Type B pancreatic cell (in vitro differentiated cells): ENCODE measurements around the gene NIPA2. TPM values are rescaled to one million over a fixed set of nuclear protein-coding genes. Genes with fewer than 3 reads are reported as not detected.
A peak's percentile ranks its signal among the peaks of the same experiment; 100 is the strongest.

Experiments
- DNase-seq: peaks from one replicate; pipeline ENCODE4 v3.0.0; 2021; ENCODE audit warnings: mixed read lengths; ENCODE audit not compliant: unreplicated experiment; ENCODE audit errors: extremely low spot score
- H3K27ac Mint-ChIP-seq: 2 replicates; pipeline ENCODE4 v1.8.0; 2021; ENCODE audit warnings: mild to moderate bottlenecking, mixed read lengths
- H3K27me3 Mint-ChIP-seq: 2 replicates; pipeline ENCODE4 v1.8.0; 2021; ENCODE audit warnings: mixed read lengths
- H3K36me3 Mint-ChIP-seq: 2 replicates; pipeline ENCODE4 v1.8.0; 2021; ENCODE audit warnings: mixed read lengths
- H3K4me1 Mint-ChIP-seq: one replicate; pipeline ENCODE4 v1.8.0; 2021; ENCODE audit warnings: mixed read lengths; ENCODE audit not compliant: unreplicated experiment
- H3K4me3 Mint-ChIP-seq: 2 replicates; pipeline ENCODE4 v1.8.0; 2021; ENCODE audit warnings: mild to moderate bottlenecking, mixed read lengths
- H3K9me3 Mint-ChIP-seq: 2 replicates; pipeline ENCODE4 v1.8.0; 2021; ENCODE audit warnings: mixed read lengths
- CTCF ChIP-seq: fragments of 200-600 bp; sonication (generic); conservative IDR thresholded peaks from 2 replicates; pipeline ENCODE4 v1.5.0; 2021; ENCODE audit warnings: antibody characterized with exemption, mild to moderate bottlenecking
- total RNA-seq: library from RNA; stranded (reverse); gene quantifications from 2 replicates; pipeline ENCODE4 v1.2.1, GENCODE V29; 2021; ENCODE audit warnings: low replicate concordance

NIPA2 gene
- total RNA-seq, 1 donor from 2014 or later = 48.7 TPM

GRCh38 chr15:22872936-22873701 lies 34.7 kb downstream of the NIPA2 start:
- H3K27me3 Mint-ChIP-seq = no peaks in the 10 kb centered on the region
- H3K9me3 Mint-ChIP-seq = no peaks in the 10 kb centered on the region
- H3K4me3 Mint-ChIP-seq = no peak overlapping the region
- H3K27ac Mint-ChIP-seq = peak overlapping the region; percentile 63
- peaks cover 43% of the 10 kb centered on the region for H3K36me3 Mint-ChIP-seq
- no peak for DNase-seq
- no peak for TF ChIP-seq CTCF
- no peaks in the 10 kb centered on the region for H3K4me1 Mint-ChIP-seq

GRCh38 chr15:22873841-22874240 lies 35.4 kb downstream of the NIPA2 start:
- H3K9me3 Mint-ChIP-seq = no peaks in the 10 kb centered on the region
- H3K27me3 Mint-ChIP-seq = no peaks in the 10 kb centered on the region
- no peak for DNase-seq
- TF ChIP-seq CTCF = no peak
- no peak overlapping the region for H3K4me3 Mint-ChIP-seq
- H3K27ac Mint-ChIP-seq = no peak overlapping the region
- no peaks in the 10 kb centered on the region for H3K4me1 Mint-ChIP-seq
- peaks cover 44% of the 10 kb centered on the region for H3K36me3 Mint-ChIP-seq

- H3K9me3 Mint-ChIP-seq = no peaks in the 10 kb centered on the region
- H3K27me3 Mint-ChIP-seq = no peaks in the 10 kb centered on the region
- no peak for DNase-seq
- H3K36me3 Mint-ChIP-seq = peaks cover 40% of the 10 kb centered on the region
- no peak for TF ChIP-seq CTCF
- H3K4me3 Mint-ChIP-seq = no peak overlapping the region
- no peaks in the 10 kb centered on the region for H3K4me1 Mint-ChIP-seq
- no peak overlapping the region for H3K27ac Mint-ChIP-seq
Measured at GRCh38 chr15:22874256-22874655, 35.8 kb downstream of the NIPA2 start.

GRCh38 chr15:22874966-22875365 lies 36.5 kb downstream of the NIPA2 start:
- H3K36me3 Mint-ChIP-seq = peaks cover 37% of the 10 kb centered on the region
- no peak for TF ChIP-seq CTCF
- no peaks in the 10 kb centered on the region for H3K4me1 Mint-ChIP-seq
- H3K27ac Mint-ChIP-seq = no peak overlapping the region
- no peak for DNase-seq
- H3K4me3 Mint-ChIP-seq = no peak overlapping the region
- no peaks in the 10 kb centered on the region for H3K27me3 Mint-ChIP-seq
- no peaks in the 10 kb centered on the region for H3K9me3 Mint-ChIP-seq

- DNase-seq = no peak
- Mint-ChIP-seq H3K36me3 (peaks cover 33% of the 10 kb centered on the region), H3K4me3 (no peak overlapping the region), H3K27ac (no peak overlapping the region), H3K4me1 (no peaks in the 10 kb centered on the region), H3K9me3 (no peaks in the 10 kb centered on the region), H3K27me3 (no peaks in the 10 kb centered on the region)
- no peak for TF ChIP-seq CTCF
Measured at GRCh38 chr15:22877117-22877516, 38.7 kb downstream of the NIPA2 start.
